H54 (cell line): Measurements from ENCODE around the gene TGDS.
"Not testable (repeated sequence)": the region's sequence is repeated elsewhere in the genome, so short reads cannot be mapped to it uniquely, and the experiment has no call there.

Source experiments
- DNase-seq: peaks from one replicate; pipeline ENCODE4 v3.0.0; 2011; ENCODE audit warnings: low spot score, mixed read lengths; ENCODE audit not compliant: insufficient read length
- FAIRE-seq: peaks from 3 replicates; lab custom pipeline; 2011; peaks lifted over from hg19 to GRCh38; lab: Jason Lieb, UNC
- POLR2A ChIP-seq: IDR thresholded peaks from 2 replicates; pipeline ENCODE4 v1.6.1; 2011; ENCODE audit warnings: low read depth, mild to moderate bottlenecking, low read length

Gene TGDS

GRCh38 chr13:94595950-94596574 lies at the start of gene TGDS:
Gene TGDS, minus strand, starts transcription at chr13:94596152. Its CDS starts 16 bp downstream, at chr13:94596136.
- TF ChIP-seq POLR2A, result peak; percentile 89
- FAIRE-seq (peak; percentile 98), DNase-seq (peak; percentile 93)

GRCh38 chr13:94641409-94641941 lies 45.5 kb upstream of the TGDS start:
- FAIRE-seq (peak; percentile 82), DNase-seq (no peak)
- no peak for TF ChIP-seq POLR2A

GRCh38 chr13:94640721-94641120 lies 44.8 kb upstream of the TGDS start:
- DNase-seq (no peak), FAIRE-seq (peak; percentile 43)
- TF ChIP-seq POLR2A, result no peak

- not testable (repeated sequence) for DNase-seq, FAIRE-seq
Observed at GRCh38 chr13:94637677-94638076, 41.7 kb upstream of the TGDS start.

- no peak for DNase-seq
- no peak for FAIRE-seq
- TF ChIP-seq POLR2A, result no peak
Observed at GRCh38 chr13:94636942-94637578, 41.1 kb upstream of the TGDS start.

- FAIRE-seq, DNase-seq: not testable (repeated sequence)
Observed at GRCh38 chr13:94636096-94636495, 40.1 kb upstream of the TGDS start.

- no peak for TF ChIP-seq POLR2A
Observed at GRCh38 chr13:94632226-94632980, 36.5 kb upstream of the TGDS start.

GRCh38 chr13:94630858-94631257 lies 34.9 kb upstream of the TGDS start:
- FAIRE-seq, result no peak

More at GRCh38 chr13:94632226-94632980, 36.5 kb upstream of the TGDS start:
- FAIRE-seq (no peak), DNase-seq (no peak)

GRCh38 chr13:94623316-94623715 lies 27.4 kb upstream of the TGDS start:
- FAIRE-seq (peak; percentile 62), DNase-seq (no peak)
- TF ChIP-seq POLR2A, result no peak

More at GRCh38 chr13:94630858-94631257, 34.9 kb upstream of the TGDS start:
- DNase-seq, result no peak
- no peak for TF ChIP-seq POLR2A

GRCh38 chr13:94622344-94622743 lies 26.4 kb upstream of the TGDS start:
- DNase-seq (no peak), FAIRE-seq (no peak)
- TF ChIP-seq POLR2A, result no peak

GRCh38 chr13:94620286-94620896 lies 24.4 kb upstream of the TGDS start:
- FAIRE-seq (peak; percentile 87), DNase-seq (no peak)
- no peak for TF ChIP-seq POLR2A

- DNase-seq (no peak), FAIRE-seq (peak; percentile 94)
- TF ChIP-seq POLR2A, result no peak
Observed at GRCh38 chr13:94617389-94618000, 21.5 kb upstream of the TGDS start.

- no peak for TF ChIP-seq POLR2A
Observed at GRCh38 chr13:94613051-94613450, 17.1 kb upstream of the TGDS start.

More at GRCh38 chr13:94613051-94613450, 17.1 kb upstream of the TGDS start:
- FAIRE-seq, result no peak
- no peak for DNase-seq
